HUES6 (cell line): ENCODE data around the gene ZNF532.

Experiments
- H3K27ac ChIP-seq: 2 replicates; pipeline ENCODE4 v1.7.0; 2013; ENCODE audit warnings: low read depth, mild to moderate bottlenecking, low read length, inconsistent platforms
- H3K27me3 ChIP-seq: 2 replicates; pipeline ENCODE4 v1.6.1; 2013; ENCODE audit warnings: low read length; ENCODE audit not compliant: control insufficient read depth, insufficient read depth
- H3K36me3 ChIP-seq: 2 replicates; pipeline ENCODE4 v1.6.1; 2013; ENCODE audit warnings: low read length; ENCODE audit not compliant: control insufficient read depth, insufficient read depth
- H3K4me1 ChIP-seq: 2 replicates; pipeline ENCODE4 v1.6.1; 2013; ENCODE audit warnings: low read length; ENCODE audit not compliant: control insufficient read depth, insufficient read depth
- H3K4me3 ChIP-seq: 2 replicates; pipeline ENCODE4 v1.5.1; 2013; ENCODE audit warnings: low read depth, low read length
- H3K9ac ChIP-seq: one replicate; pipeline ENCODE4 v1.6.1; 2013; ENCODE audit warnings: mild to moderate bottlenecking, low read length
- H3K9me3 ChIP-seq: 2 replicates; pipeline ENCODE4 v1.6.1; 2013; ENCODE audit warnings: low read depth, low read length; ENCODE audit not compliant: control insufficient read depth, insufficient read depth

Gene ZNF532

DNA sequence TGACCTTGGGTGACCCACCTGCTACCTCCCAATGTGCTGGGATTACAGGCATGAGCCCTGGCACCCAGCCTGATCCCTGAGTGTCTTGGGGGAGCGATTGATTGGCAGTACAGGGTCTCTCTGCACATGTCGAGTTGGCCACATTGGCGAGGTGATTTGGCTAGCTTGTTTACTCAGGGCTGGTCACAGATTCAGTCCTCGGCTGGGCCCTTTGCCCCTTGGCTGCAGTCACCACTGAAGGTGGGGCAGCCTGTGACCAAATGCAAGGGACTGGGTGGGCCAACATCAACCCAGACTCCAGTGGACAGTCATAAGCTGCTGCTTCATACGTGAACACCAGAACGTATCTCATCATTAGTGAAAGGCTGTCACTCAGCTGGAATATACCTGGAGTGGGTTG lies 114.9 kb downstream of the ZNF532 start:
- Histone ChIP-seq H3K9ac (no peak overlapping the region), H3K27ac (no peak overlapping the region), H3K4me3 (no peak overlapping the region), H3K4me1 (no peaks in the 10 kb centered on the region), H3K27me3 (no peaks in the 10 kb centered on the region), H3K9me3 (no peaks in the 10 kb centered on the region), H3K36me3 (peaks cover 80% of the 10 kb centered on the region)

DNA sequence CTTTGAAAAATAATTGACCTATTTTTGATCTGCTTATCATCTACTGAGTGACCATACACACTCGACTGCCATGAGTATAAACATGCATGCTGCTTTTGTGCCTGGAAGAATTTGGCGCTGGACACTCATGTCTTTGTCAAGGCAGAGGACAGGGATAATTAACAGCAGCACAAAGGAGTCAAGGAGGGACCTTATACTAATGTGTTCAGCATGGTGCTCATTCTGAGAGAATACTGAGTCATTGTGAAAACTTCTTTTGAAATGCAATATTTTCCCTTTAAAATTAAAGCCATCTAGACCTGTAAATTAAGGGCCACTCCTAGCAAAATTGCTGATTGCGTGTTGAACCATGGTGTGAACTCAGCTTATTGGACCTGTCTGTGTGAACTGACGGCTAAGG lies 116.3 kb downstream of the ZNF532 start:
- no peaks in the 10 kb centered on the region for H3K4me1 ChIP-seq
- peaks cover 71% of the 10 kb centered on the region for H3K36me3 ChIP-seq
- H3K9me3 ChIP-seq = no peaks in the 10 kb centered on the region
- H3K9ac ChIP-seq = no peak overlapping the region
- no peak overlapping the region for H3K27ac ChIP-seq
- no peaks in the 10 kb centered on the region for H3K27me3 ChIP-seq
- no peak overlapping the region for H3K4me3 ChIP-seq

DNA sequence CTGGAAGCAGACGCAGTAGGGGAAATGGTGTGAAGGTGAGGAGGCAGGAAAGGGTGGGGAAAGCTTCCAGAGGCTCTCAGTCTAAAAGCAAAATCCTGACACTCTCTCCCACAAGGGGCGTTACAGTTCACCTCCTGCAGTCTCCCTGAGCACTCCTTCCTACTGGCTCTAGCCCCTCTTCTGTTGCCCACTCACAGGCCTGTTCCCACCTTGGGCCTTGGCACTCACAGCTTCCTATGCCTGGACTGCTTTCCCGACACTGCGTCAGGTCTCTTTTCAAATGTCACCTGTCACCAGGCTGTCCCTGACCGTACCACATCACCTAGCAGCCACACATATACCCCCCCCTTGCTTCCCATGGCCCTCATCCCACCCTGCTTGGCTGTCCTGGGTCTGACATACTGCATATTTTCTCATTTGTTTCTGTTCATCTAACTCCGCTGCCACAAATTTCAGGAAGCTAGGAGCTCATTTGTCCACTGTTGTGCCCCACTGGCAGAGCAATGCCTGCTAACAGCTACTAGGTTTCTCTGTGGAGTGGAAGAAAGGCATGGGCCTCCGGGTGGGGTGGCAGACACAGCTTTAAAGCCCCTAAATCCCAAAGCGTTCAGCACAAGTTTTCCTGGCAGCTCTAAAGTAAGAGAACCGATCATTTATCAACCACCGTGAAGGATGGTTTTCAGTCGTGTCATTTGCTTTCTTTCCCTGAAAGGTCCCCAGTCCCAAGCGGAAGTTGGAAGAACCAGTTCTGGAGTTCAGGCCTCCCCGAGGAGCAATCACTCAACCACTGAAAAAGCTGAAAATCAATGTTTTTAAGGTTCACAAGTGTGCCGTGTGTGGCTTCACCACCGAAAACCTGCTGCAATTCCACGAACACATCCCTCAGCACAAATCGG lies 118.8 kb downstream of the ZNF532 start:
- Histone ChIP-seq H3K36me3 (peaks cover 59% of the 10 kb centered on the region), H3K4me1 (no peaks in the 10 kb centered on the region), H3K27ac (no peak overlapping the region), H3K27me3 (no peaks in the 10 kb centered on the region), H3K4me3 (no peak overlapping the region), H3K9me3 (no peaks in the 10 kb centered on the region), H3K9ac (no peak overlapping the region)

DNA sequence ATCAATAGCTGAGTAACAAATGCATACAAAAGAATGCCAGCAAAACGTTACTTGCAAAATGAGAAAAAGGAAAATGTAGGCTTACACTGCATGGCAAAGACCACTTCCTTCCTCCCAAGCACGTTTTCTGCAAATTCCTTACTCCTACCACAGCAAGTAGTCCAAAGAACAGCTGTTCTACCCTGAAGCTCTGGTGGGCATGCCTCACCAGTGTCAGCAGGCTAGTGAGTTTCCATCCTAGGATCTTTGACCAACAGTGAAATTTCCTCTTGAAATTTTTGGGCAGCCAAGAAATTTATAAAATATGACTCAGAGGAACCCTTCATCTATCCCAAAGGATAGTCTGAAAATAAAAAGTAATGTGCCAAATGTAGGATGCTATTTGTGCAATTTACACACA lies 123.9 kb downstream of the ZNF532 start:
- no peak overlapping the region for H3K9ac ChIP-seq
- no peaks in the 10 kb centered on the region for H3K27me3 ChIP-seq
- H3K4me1 ChIP-seq = no peaks in the 10 kb centered on the region
- no peak overlapping the region for H3K27ac ChIP-seq
- H3K36me3 ChIP-seq = peaks cover 8% of the 10 kb centered on the region
- no peak overlapping the region for H3K4me3 ChIP-seq
- H3K9me3 ChIP-seq = no peaks in the 10 kb centered on the region

GRCh38 chr18:58989184-58989759 lies 124.6 kb downstream of the ZNF532 start:
- peaks cover 1% of the 10 kb centered on the region for H3K36me3 ChIP-seq
- no peak overlapping the region for H3K27ac ChIP-seq
- no peak overlapping the region for H3K4me3 ChIP-seq
- H3K27me3 ChIP-seq = no peaks in the 10 kb centered on the region
- H3K9ac ChIP-seq = no peak overlapping the region
- no peaks in the 10 kb centered on the region for H3K9me3 ChIP-seq
- H3K4me1 ChIP-seq = no peaks in the 10 kb centered on the region

- no peaks in the 10 kb centered on the region for H3K27me3 ChIP-seq
- no peak overlapping the region for H3K9ac ChIP-seq
- no peak overlapping the region for H3K27ac ChIP-seq
- H3K9me3 ChIP-seq = no peaks in the 10 kb centered on the region
- H3K36me3 ChIP-seq = no peaks in the 10 kb centered on the region
- H3K4me3 ChIP-seq = no peak overlapping the region
- H3K4me1 ChIP-seq = no peaks in the 10 kb centered on the region
These were observed 126.0 kb downstream of the ZNF532 start for GRCh38 chr18:58990720-58991119.

GRCh38 chr18:58991167-58991798 lies 126.6 kb downstream of the ZNF532 start:
- Histone ChIP-seq H3K4me3 (no peak overlapping the region), H3K27ac (no peak overlapping the region), H3K36me3 (no peaks in the 10 kb centered on the region), H3K27me3 (no peaks in the 10 kb centered on the region), H3K9ac (no peak overlapping the region), H3K9me3 (no peaks in the 10 kb centered on the region), H3K4me1 (no peaks in the 10 kb centered on the region)

DNA sequence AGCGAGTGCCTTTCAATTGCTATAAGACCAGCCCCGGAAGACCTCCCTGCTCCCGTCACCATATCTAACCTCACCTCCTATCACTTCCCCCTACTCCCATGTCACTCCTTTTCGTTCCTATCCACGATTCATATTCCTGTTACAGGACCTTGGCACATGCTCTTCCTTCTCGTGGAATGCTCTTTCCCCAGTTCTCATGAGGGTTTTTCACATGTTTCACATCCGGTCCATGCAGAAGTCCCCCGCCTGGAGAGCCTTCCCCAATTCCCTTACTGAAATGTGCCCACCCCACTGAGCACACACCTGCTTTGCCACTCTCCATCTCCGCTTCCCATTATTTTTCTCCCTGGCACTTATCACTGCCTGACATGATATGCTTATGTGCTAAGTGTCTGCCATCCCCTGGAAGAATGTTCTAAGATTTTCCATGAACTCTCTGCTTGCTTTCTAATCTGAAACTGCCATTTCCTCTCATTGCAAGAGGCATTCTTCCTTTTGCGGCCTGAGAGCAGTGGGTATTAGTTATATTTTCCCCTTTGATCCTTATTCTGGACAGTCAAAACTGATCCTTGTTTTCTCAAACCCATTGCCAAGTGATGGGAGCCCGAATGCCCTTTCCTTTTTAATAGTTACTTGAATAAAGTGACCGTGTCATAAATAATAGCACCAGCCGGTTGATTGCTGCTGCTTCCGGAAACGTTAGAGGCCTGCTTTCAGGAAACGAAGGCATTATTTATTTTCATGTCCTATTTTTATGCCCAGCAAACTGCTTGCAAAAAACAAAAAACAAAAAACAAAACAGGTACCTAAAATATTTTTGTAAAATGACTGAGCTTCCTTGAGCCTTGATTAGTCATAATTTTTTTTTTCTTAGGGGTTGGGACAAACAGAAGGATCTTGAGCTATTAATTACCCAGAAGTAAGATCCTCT lies 127.9 kb downstream of the ZNF532 start:
- no peaks in the 10 kb centered on the region for H3K27me3 ChIP-seq
- no peaks in the 10 kb centered on the region for H3K9me3 ChIP-seq
- no peaks in the 10 kb centered on the region for H3K36me3 ChIP-seq
- no peaks in the 10 kb centered on the region for H3K4me1 ChIP-seq
- H3K4me3 ChIP-seq = no peak overlapping the region
- no peak overlapping the region for H3K9ac ChIP-seq
- H3K27ac ChIP-seq = no peak overlapping the region

GRCh38 chr18:58993260-58993659 lies 128.6 kb downstream of the ZNF532 start:
- H3K27me3 ChIP-seq = no peaks in the 10 kb centered on the region
- no peaks in the 10 kb centered on the region for H3K9me3 ChIP-seq
- no peaks in the 10 kb centered on the region for H3K4me1 ChIP-seq
- no peak overlapping the region for H3K27ac ChIP-seq
- H3K4me3 ChIP-seq = no peak overlapping the region
- H3K9ac ChIP-seq = no peak overlapping the region
- no peaks in the 10 kb centered on the region for H3K36me3 ChIP-seq

- Histone ChIP-seq H3K4me3 (no peak overlapping the region), H3K9me3 (no peaks in the 10 kb centered on the region), H3K36me3 (no peaks in the 10 kb centered on the region), H3K9ac (no peak overlapping the region), H3K27me3 (no peaks in the 10 kb centered on the region), H3K4me1 (no peaks in the 10 kb centered on the region), H3K27ac (no peak overlapping the region)
These were observed 131.0 kb downstream of the ZNF532 start for GRCh38 chr18:58995663-58996062.
